ENCODE measurements around the gene NOP10. TPM values are rescaled to one million over a fixed set of nuclear protein-coding genes. Genes with fewer than 3 reads are reported as not detected.

NOP10 gene
- total and polyA plus RNA-seq, 2 of the 13 experiments (the other 11 are each of a cell fraction or from before 2014, with no cell fraction given), result 239 to 369 TPM

GRCh38 chr15:34342737-34343575 is at the start of gene NOP10, which contains the start of gene NUTM1 (continued):
- TF ChIP-seq TARDBP (CRISPR knock-in tag; IDR thresholded peaks at IDR 0.05) (peak; percentile 94), KDM5A (IDR thresholded peaks at IDR 0.05; ENCODE audit: borderline replicate concordance, low read length) (peak; percentile 72; the same call in 1 of the 2 replicates), PRPF4 (IDR thresholded peaks at IDR 0.05; ENCODE audit: low read depth, low read length, poor library complexity, severe bottlenecking) (no peak), PITX1 (CRISPR knock-in tag; IDR thresholded peaks at IDR 0.05) (no peak), ZBTB33 (CRISPR knock-in tag; IDR thresholded peaks at IDR 0.05) (peak; percentile 89), NCOR1 (IDR thresholded peaks at IDR 0.05; ENCODE audit: borderline replicate concordance, low read length) (peak; percentile 21; the same call in 1 of the 2 replicates), ZNF275 (CRISPR knock-in tag; IDR thresholded peaks at IDR 0.05; ENCODE audit: borderline replicate concordance) (peak; percentile 44; the same call in 1 of the 2 replicates), ZFP91 (CRISPR knock-in tag; IDR thresholded peaks at IDR 0.05; ENCODE audit: borderline replicate concordance) (peak; percentile 55), ZBTB40 (IDR thresholded peaks at IDR 0.05) (no peak), ZBTB40 (CRISPR knock-in tag; IDR thresholded peaks at IDR 0.05) (no peak; the same call in 1 of the 2 replicates)
